Posterior vena cava (tissue), 2 donors: ENCODE data around the gene TRIM38. TPM values are rescaled to one million over a fixed set of nuclear protein-coding genes. Genes with fewer than 3 reads are reported as not detected.
"Not testable (repeated sequence)": the region's sequence is repeated elsewhere in the genome, so short reads cannot be mapped to it uniquely, and the experiment has no call there.

Experiments used
- DNase-seq: peaks from one replicate; pipeline ENCODE4 v3.0.0-alpha.2; 2020; ENCODE audit warnings: low spot score
- intact Hi-C, 2 donors: fragments of 100-400 bp; cut with DNase I; formaldehyde crosslinking; loops; one replicate each; pipeline versions ENCODE4 v1.14.1 to v1.14.2; 2022 to 2023
- total RNA-seq, 2 donors: library from RNA; stranded (reverse); fragmentation: NEBNext Ultra II Directional; extraction: Animal tissue kit (Norgen Biotek cat#: 25700); gene quantifications; one replicate each; pipeline ENCODE4 v1.2.1, GENCODE V29; 2021
- donor health status: DM: yes; HTN: yes; CAD: no.
- donor health status: DM: yes; HTN: yes; CAD: no.

The TRIM38 gene
- total RNA-seq, 2 donors from 2014 or later = 13.7 to 13.8 TPM

GRCh38 chr6:25934735-25935313 is 27.8 kb upstream of the TRIM38 start:
- intact Hi-C loops = no loop called here
- no peak for DNase-seq

DNA sequence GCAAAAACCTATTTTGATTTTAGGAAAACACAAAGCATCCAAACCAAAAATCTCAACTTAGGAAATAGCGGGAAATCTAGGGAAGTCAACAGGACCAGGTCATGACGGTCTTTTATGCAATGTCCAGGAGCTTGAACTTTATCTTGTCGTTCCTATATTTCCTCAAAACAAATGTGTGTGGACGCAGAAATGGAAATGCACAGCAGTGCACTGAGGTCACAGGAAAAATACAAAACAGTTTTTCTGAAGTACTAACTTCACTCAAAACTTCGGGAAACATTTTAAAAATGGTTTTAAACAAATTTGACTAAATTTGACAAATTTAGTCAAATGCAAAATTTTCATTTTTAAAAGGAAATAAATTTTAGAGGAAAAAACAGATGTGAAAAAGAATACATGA is 26.6 kb upstream of the TRIM38 start:
- DNase-seq = no peak
- intact Hi-C loops = no loop called here

- intact Hi-C loops = no loop called here
- DNase-seq = no peak
Observed at GRCh38 chr6:25939593-25939992, 23.0 kb upstream of the TRIM38 start.

GRCh38 chr6:25942561-25943147 is 19.9 kb upstream of the TRIM38 start:
- intact Hi-C loops = no loop called here
- DNase-seq = no peak

- intact Hi-C loops = no loop called here
- no peak for DNase-seq
Observed at GRCh38 chr6:25943887-25944286, 18.7 kb upstream of the TRIM38 start.

DNA sequence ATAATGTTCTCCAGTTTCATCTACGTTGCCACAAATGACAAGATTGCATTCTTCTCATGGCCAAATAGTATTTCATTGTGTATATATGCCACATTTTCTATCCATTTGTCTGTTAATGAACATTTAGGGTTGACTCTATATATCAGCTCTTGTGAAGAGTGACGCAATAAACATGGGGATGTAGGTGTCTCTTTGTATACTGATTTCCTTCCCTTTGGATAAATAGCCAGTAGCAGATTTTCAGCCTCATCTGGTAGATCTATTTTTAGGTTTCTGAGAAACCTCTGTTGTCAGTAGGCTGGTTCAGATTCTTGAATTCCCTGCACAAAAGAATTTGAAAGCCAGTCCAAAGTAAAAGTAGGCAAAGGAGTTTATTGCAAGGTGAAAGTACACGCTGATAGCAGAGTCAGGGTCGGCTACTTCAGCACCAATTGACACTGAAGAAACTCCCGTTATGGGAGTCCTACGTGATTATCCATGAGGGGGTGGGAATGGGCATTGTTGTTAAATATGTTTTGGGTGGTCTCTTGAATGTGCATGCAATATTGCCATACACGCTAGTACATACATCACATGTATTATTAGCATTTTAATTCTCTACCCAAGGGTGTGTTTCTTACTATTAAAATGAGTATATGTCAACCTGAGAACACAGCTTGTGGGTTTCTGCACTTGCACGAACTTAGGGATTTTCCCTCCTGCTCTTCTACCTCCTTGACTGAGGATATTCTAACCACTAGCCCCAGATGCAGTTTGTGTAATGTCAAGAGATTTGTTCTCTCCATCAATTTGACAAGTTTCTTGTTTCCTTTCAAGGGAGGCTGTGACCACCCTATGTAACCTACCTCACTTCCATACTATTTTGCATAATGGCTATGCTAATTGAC is 17.7 kb upstream of the TRIM38 start:
- no peak for DNase-seq
- intact Hi-C loops = no loop called here

GRCh38 chr6:25945738-25946137 is 16.9 kb upstream of the TRIM38 start:
- DNase-seq, intact Hi-C loops: not testable (repeated sequence)

- no peak for DNase-seq
- intact Hi-C loops = no loop called here
Observed at GRCh38 chr6:25946631-25947030, 16.0 kb upstream of the TRIM38 start.

DNA sequence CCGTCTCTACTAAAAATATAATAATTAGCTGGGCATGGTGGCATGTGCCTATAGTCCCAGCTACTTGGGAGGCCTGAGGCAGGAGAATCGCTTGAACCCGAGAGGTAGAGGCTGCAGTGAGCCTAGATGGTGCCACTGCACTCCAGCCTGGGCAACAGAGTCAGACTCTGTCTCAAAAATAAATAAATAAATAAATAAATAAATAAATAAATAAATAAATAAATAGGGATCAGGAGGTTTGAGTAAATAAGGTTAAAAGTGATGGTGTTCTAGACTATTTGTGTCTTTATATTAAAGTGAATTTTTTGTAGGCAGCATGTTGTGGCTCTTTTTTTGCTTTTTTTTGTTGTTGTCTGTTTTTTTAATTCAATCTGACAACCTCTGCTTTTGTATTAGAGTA is 15.1 kb upstream of the TRIM38 start:
- intact Hi-C loops, DNase-seq: not testable (repeated sequence)

- no peak for DNase-seq
- intact Hi-C loops = no loop called here
Observed at GRCh38 chr6:25949695-25950094, 12.9 kb upstream of the TRIM38 start.

- DNase-seq = no peak
- intact Hi-C loops = no loop called here
Observed at GRCh38 chr6:25950297-25950696, 12.3 kb upstream of the TRIM38 start.

DNA sequence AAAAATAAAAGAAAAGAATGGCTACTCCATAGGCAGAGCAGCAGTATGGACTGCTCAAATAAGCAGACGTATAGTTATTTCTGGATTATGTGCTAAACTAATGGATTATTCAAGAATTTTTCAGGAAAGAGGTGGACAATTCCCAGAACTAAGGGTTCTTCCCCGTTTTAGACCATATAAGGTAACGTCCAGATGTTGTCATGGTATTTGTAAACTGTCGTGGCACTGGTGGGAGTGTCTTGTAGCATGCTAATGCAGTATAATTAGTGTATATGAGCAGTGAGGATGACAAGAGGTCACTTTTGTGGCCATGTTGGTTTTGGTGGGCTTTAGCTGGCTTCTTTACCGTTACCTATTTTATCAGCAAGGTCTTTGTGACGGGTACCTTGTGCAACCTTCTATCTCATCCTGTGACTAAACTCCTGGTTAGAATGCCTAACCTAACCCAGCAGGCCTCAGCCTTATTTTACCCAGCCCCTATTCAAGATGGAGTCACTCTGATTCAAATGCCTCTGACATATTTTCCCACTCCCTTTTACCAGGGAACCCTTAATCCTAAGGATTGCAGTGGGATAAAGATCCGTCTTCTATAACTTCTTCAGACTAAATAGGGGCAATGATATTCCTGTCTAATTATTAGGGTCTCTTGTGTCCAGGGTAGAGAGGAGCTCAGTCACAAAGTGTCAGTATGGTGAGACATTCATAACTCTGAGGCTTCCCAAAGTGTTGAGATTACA is 11.1 kb upstream of the TRIM38 start:
- intact Hi-C loops = no loop called here
- no peak for DNase-seq

DNA sequence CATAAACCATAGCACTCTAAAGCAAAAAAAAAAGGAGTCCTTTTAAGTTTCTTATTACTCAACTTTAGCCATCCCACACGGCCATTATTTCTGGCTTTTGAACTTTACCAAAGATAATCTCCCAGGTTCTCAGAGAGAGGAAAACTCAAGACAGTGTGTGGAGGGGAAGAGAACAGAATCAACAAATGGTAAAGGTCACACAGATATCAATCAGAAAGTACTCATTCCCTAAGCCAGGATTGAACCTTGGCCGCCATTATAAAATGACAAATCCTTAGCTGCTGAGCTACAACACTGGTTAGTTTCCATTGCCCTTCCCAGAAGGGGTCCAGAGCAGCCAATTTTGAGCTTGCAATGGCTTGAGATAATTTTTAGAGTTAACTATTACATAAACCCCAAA is 10.1 kb upstream of the TRIM38 start:
- intact Hi-C loops = no loop called here
- no peak for DNase-seq

DNA sequence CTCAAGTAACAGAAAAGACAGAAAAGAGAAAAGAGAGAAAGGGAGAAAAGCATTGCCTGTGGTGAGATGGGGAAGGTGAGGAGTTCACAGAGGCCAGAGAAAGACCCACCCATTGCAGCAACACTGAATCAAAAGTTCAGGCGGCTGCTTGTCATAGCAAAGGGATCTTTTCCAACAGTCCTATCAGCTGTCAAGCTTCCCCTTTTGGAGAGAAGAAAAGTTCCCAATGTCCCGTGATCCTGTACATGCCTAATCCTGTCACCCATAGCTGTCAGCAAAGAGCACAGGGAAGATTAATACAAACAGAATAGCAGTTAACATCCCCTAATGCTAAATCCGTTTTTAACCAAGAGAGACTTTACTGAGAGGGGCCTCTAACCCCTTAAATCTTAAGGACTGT is 8.9 kb upstream of the TRIM38 start:
- DNase-seq = no peak
- intact Hi-C loops = no loop called here

DNA sequence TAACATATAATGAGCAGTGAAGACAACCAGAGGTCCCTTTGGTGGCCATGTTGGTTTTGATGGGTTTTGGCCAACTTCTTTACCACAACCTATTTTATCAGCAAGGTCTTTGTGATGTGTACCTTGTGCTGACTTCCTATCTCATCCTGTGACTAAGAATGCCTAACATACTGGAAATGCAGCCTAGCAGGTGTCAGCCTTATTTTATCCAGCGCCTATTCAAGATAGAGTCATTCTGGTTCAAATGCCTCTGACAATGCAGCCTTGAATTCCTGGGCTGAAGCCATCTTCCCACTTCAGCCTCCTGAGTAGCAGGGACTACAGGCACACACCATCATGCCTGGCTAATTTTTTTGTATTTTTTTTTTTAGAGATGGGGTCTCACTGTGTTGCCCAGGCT is 7.8 kb upstream of the TRIM38 start:
- no peak for DNase-seq
- intact Hi-C loops = no loop called here

- DNase-seq = no peak
- intact Hi-C loops = no loop called here
Observed at GRCh38 chr6:25956226-25956625, 6.4 kb upstream of the TRIM38 start.

DNA sequence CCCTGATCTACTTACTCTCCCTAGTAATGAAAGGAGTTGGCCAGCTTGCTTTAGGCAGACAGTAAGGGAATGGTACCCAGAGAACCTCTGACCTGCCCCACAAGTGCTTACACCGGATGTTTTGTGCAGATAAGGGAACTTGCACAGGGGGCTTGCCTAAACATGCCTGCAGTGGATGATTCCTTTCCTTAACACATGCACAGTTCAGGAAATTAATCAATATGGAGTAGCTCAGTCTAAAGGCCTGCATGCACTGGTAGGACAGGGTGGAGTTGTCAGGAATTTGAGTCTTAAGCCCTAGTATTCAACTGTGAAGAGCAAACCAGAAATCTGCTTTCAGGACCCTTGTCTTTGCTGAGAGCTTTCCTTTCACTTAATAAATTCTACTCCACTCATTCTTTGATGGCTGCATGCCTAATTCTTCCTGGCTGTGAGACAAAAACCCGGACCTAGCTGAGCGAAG is 3.9 kb upstream of the TRIM38 start:
- no peak for DNase-seq
- intact Hi-C loops = no loop called here

DNA sequence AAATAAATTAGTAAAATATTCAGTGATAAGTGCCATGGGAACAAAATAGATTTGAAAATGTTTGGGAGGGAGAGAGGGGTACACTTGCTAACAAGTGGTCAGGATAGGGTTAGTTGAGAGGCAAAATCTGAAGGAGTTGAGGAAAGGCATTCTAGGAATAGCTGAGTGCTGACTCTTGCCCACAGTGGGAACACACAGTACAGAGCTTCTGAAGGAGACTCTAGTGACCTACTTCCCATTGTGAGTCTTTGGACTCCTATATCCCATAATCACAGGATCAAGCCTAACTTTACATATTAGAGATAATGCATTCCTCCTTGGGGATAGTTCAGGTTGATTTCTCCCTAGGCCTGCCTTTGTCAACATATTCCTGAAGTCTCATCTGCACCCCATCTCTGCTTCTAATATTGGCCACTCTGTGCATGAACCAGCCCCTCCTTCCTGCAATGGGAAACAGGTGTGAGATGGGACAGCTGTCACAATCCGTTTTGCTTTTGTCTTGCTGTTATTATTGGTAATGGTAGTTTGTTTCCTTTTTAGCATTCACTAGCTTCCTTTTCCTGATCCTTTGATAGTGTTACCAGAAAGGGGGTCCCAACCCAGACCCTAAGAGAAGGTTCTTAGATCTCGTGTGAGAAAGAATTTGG is 2.6 kb upstream of the TRIM38 start:
- DNase-seq = no peak
- intact Hi-C loops = no loop called here

DNA sequence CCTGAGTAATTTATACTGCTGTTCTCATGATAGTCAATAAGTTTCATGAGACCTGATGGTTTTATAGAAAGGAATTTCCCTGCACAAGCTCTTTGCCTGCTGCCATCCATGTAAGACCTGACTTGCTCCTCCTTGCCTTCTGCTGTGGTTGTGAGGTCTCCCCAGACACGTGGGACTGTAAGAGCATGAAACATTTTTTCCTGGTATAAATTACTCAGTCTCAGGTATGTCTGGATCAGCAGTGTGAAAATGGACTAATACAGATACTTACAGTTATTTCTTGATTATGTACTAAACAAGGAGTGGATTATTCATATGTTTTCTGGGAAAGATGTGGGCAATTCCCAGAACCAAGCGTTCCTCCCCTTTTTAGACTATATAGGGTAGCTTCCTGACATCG is 1.9 kb upstream of the TRIM38 start:
- intact Hi-C loops = no loop called here
- no peak for DNase-seq
